IMR-90 (cell line): ENCODE results near the gene MOV10L1. TPM values are rescaled to one million over a fixed set of nuclear protein-coding genes. Genes with fewer than 3 reads are reported as not detected.
"Not testable (repeated sequence)": the region's sequence is repeated elsewhere in the genome, so short reads cannot be mapped to it uniquely, and the experiment has no call there.

ENCODE experiments used
- ATAC-seq: fragments of 200-7000 bp; cut with Tn5 transposase; 2 replicates; pipeline ENCODE4 v1.9.1; 2020; ENCODE audit warnings: low read depth, mild to moderate bottlenecking, moderate library complexity
- BruUV-seq: library from RNA; stranded (reverse); fragments of 400-500 nt; replicated peaks from 2 replicates; lab custom pipeline; 2021; lab: Mats Ljungman, UMichigan
- CTCF ChIA-PET: fragments of 300-600 bp; formaldehyde crosslinking; extraction: SDS; loops from one replicate; lab custom pipeline; 2021; ENCODE audit warnings: antibody characterized with exemption; lab: Yijun Ruan, JAX
- POLR2A ChIA-PET: fragments of 300-600 bp; sonication (Branson Sonifier 250); formaldehyde crosslinking; loops from one replicate; lab custom pipeline; 2022; ENCODE audit warnings: antibody characterized with exemption; ENCODE audit not compliant: unreplicated experiment; lab: Charles Lee
- DNase-seq: peaks from one replicate; pipeline ENCODE4 v3.0.0; 2013
- H2AFZ ChIP-seq: replicated peaks from 2 replicates; pipeline ENCODE3; 2013; ENCODE audit warnings: low read length, mild to moderate bottlenecking; ENCODE audit not compliant: poor library complexity
- H2AK5ac ChIP-seq: 2 replicates; pipeline ENCODE4 v1.6.1; 2013; ENCODE audit warnings: low read depth, low read length, inconsistent platforms
- H2AK9ac ChIP-seq: replicated peaks from 2 replicates; pipeline ENCODE3; 2013; ENCODE audit warnings: mild to moderate bottlenecking, low read depth, low read length, moderate library complexity; ENCODE audit not compliant: poor library complexity
- H2BK120ac ChIP-seq: 2 replicates; pipeline ENCODE4 v1.6.1; 2013; ENCODE audit warnings: low read depth, low read length, inconsistent platforms
- H2BK15ac ChIP-seq: 3 replicates; pipeline ENCODE4 v1.6.1; 2013; ENCODE audit warnings: low read depth, low read length, inconsistent platforms
- H2BK20ac ChIP-seq: 2 replicates; pipeline ENCODE4 v1.6.1; 2013; ENCODE audit warnings: low read depth, mild to moderate bottlenecking, inconsistent platforms, low read length, moderate library complexity
- H2BK5ac ChIP-seq: 2 replicates; pipeline ENCODE4 v1.6.1; 2013; ENCODE audit warnings: mild to moderate bottlenecking, low read depth, low read length, inconsistent platforms; ENCODE audit not compliant: poor library complexity, severe bottlenecking
- H3K14ac ChIP-seq: replicated peaks from 2 replicates; pipeline ENCODE4 v1.6.1; 2013; ENCODE audit warnings: low read depth, low read length, inconsistent platforms
- H3K18ac ChIP-seq: 2 replicates; pipeline ENCODE4 v1.6.1; 2013; ENCODE audit warnings: low read depth, low read length, control low read depth
- H3K23ac ChIP-seq: 2 replicates; pipeline ENCODE4 v1.6.1; 2013; ENCODE audit warnings: low read depth, low read length, inconsistent platforms
- H3K27ac ChIP-seq: 2 replicates; pipeline ENCODE4 v1.5.1; 2013; ENCODE audit warnings: mild to moderate bottlenecking, control low read depth, low read length; ENCODE audit not compliant: insufficient read depth
- H3K27me3 ChIP-seq: 2 replicates; pipeline ENCODE4 v1.6.1; 2013; ENCODE audit warnings: low read length; ENCODE audit not compliant: control insufficient read depth, insufficient read depth
- H3K36me3 ChIP-seq: 2 replicates; pipeline ENCODE4 v1.6.1; 2013; ENCODE audit warnings: low read length, mixed read lengths; ENCODE audit not compliant: control insufficient read depth, insufficient read depth
- H3K4ac ChIP-seq: 2 replicates; pipeline ENCODE4 v1.6.1; 2013; ENCODE audit warnings: low read depth, low read length, inconsistent platforms
- H3K4me1 ChIP-seq: 2 replicates; pipeline ENCODE4 v1.6.1; 2013; ENCODE audit warnings: low read length, mixed read lengths; ENCODE audit not compliant: control insufficient read depth, insufficient read depth
- H3K4me2 ChIP-seq: 2 replicates; pipeline ENCODE4 v1.6.1; 2013; ENCODE audit warnings: low read depth, mild to moderate bottlenecking, control low read depth, low read length, moderate library complexity
- H3K4me3 ChIP-seq: 2 replicates; pipeline ENCODE4 v1.5.1; 2013; ENCODE audit warnings: low read depth, mild to moderate bottlenecking, control low read depth, low read length, moderate library complexity; ENCODE audit not compliant: insufficient read depth
- H3K56ac ChIP-seq: 2 replicates; pipeline ENCODE4 v1.6.1; 2013; ENCODE audit warnings: low read length, inconsistent platforms; ENCODE audit not compliant: insufficient read depth; ENCODE audit errors: extremely low read depth
- H3K79me1 ChIP-seq, 2 experiments: 2 replicates each; pipeline ENCODE4 v1.6.1; 2013; ENCODE audit warnings: low read length in 2 of 2, inconsistent platforms in 1 of 2, low read depth in 1 of 2
- H3K9ac ChIP-seq: 2 replicates; pipeline ENCODE4 v1.6.1; 2013; ENCODE audit warnings: low read depth, low read length, control low read depth
- H3K9me1 ChIP-seq: 2 replicates; pipeline ENCODE4 v1.6.1; 2013; ENCODE audit warnings: low read length, inconsistent platforms; ENCODE audit not compliant: insufficient read depth
- H3K9me3 ChIP-seq: 2 replicates; pipeline ENCODE4 v1.6.1; 2013; ENCODE audit warnings: low read length; ENCODE audit not compliant: control insufficient read depth, insufficient read depth
- H4K20me1 ChIP-seq: 2 replicates; pipeline ENCODE4 v1.6.1; 2013; ENCODE audit warnings: low read length, inconsistent platforms; ENCODE audit not compliant: insufficient read depth
- H4K5ac ChIP-seq: 2 replicates; pipeline ENCODE4 v1.6.1; 2013; ENCODE audit warnings: mild to moderate bottlenecking, low read depth, low read length, control low read depth
- H4K8ac ChIP-seq, 2 experiments: 2 replicates each; pipeline ENCODE4 v1.6.1; 2013; ENCODE audit warnings: low read depth in 2 of 2, low read length in 2 of 2, control low read depth in 1 of 2, inconsistent platforms in 1 of 2
- H4K91ac ChIP-seq: 2 replicates; pipeline ENCODE4 v1.6.1; 2013; ENCODE audit warnings: low read depth, low read length, inconsistent platforms; ENCODE audit not compliant: insufficient read depth
- MAZ ChIP-seq: IDR thresholded peaks from 2 replicates; pipeline ENCODE4 v1.6.1; 2012; ENCODE audit warnings: low read depth, mild to moderate bottlenecking, low read length, improper control_type of control experiment, moderate library complexity, borderline replicate concordance
- WGBS, 2 experiments: methylation state at CpG; one replicate each; pipeline versions ENCODE4 v1.1.5 to v1.1.7; 2013; ENCODE audit warnings: missing lambda C conversion rate in 2 of 2; ENCODE audit not compliant: insufficient read length in 1 of 2; ENCODE audit errors: extremely low coverage in 2 of 2; 5-methylcytosine and 5-hydroxymethylcytosine counted together
- dilution Hi-C: fragments of 300-500 bp; cut with HindIII; formaldehyde crosslinking; loops from one replicate; pipeline ENCODE4 v1.14.3; 2018; ENCODE audit warnings: low sequenced_read_pairs; ENCODE audit not compliant: unreplicated experiment
- in situ Hi-C: fragments of 300-500 bp; cut with MboI; formaldehyde crosslinking; loops from 3 replicates; pipeline ENCODE4 v1.14.3; 2019; ENCODE audit warnings: low sequenced_read_pairs, inconsistent platforms, mixed read lengths
- intact Hi-C: fragments of 100-400 bp; cut with micrococcal nuclease; formaldehyde crosslinking; loops from 2 replicates; pipeline ENCODE4 v1.10.0; 2022
- polyA plus RNA-seq, 3 experiments: library from polyadenylated mRNA; depleted of rRNA; stranded (reverse); fragments of >200 nt; gene quantifications; 2 replicates each; pipeline ENCODE4 v1.2.3, GENCODE V29; 2012; ENCODE audit warnings: low replicate concordance in 1 of 3
- total RNA-seq: library from RNA; depleted of rRNA; stranded (reverse); fragments of >200 nt; gene quantifications from 2 replicates; pipeline ENCODE4 v1.2.3, GENCODE V29; 2012

The MOV10L1 gene
- total and polyA plus RNA-seq, 2 of the 4 experiments (the other 2 are of a cell fraction): 0.72 to 1.4 TPM

DNA sequence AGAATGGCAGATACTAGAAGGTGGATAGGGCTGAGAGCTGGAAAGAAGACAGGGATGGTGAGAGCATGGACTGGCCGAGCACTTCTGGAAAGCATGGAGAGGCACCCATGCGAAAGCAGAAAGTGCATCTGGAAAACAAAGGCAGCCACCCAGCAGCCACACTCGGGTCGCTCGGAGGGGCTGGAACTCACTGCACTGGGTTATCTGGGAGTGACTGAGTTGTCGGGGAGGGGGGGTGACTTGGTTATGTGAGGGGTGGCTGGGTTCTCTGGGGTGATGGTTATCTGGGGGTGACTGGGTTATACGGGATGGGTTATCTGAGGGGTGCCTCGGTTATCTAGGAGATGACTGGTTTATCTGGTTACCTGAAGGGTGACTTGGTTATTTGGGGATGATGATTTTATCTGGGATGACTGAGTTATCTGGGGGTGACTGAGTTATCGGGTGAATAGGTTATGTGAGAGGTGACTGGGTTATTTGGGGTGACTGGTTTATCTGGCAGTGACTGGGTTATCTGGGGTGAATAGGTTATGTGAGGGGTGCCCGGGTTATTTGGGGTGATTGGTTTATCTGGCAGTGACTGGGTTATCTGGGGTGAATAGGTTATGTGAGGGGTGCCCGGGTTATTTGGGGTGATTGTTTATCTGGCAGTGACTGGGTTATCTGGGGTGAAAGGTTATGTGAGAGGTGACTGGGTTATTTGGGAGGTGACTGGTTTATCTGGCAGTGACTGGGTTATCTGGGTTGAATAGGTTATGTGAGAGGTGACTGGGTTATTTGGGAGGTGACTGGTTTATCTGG is 78.1 kb downstream of the MOV10L1 start:
- Histone ChIP-seq H4K8ac (no peak overlapping the region), H3K4me3 (no peak overlapping the region), H3K4me1 (no peaks in the 10 kb centered on the region), H2BK120ac (no peak overlapping the region), H2AK9ac (no peak overlapping the region), H4K20me1 (no peaks in the 10 kb centered on the region), H3K36me3 (no peaks in the 10 kb centered on the region; the same call in 1 of the 2 replicates), H2AFZ (no peak overlapping the region), H3K4me2 (no peak overlapping the region), H3K23ac (no peak overlapping the region), H2BK15ac (no peak overlapping the region), H3K27me3 (peaks cover 27% of the 10 kb centered on the region), H3K9me3 (no peaks in the 10 kb centered on the region), H3K9me1 (no peaks in the 10 kb centered on the region), H3K27ac (no peak overlapping the region), H3K18ac (no peak overlapping the region), H3K56ac (no peak overlapping the region), H4K91ac (no peak overlapping the region), H2BK5ac (no peak overlapping the region), H3K14ac (no peak overlapping the region), H3K9ac (no peak overlapping the region), H3K4ac (no peak overlapping the region), H3K79me1 (no peaks in the 10 kb centered on the region), H2BK20ac (no peak overlapping the region), H4K5ac (no peak overlapping the region), H2AK5ac (no peak overlapping the region)
- ChIA-PET CTCF (no interaction called here), POLR2A (no interaction called here)
- in situ Hi-C loops (no loop called here), dilution Hi-C loops (no loop called here), intact Hi-C loops (no loop called here)
- no peak for TF ChIP-seq MAZ
- ATAC-seq (no peak), DNase-seq (no peak)
- BruUV-seq: no TSS peak
- 60% methylated on average over 6 of the region's 11 CpGs; no CpG with 5 or more reads in 1 of the 2 experiments for WGBS, 2 experiments

DNA sequence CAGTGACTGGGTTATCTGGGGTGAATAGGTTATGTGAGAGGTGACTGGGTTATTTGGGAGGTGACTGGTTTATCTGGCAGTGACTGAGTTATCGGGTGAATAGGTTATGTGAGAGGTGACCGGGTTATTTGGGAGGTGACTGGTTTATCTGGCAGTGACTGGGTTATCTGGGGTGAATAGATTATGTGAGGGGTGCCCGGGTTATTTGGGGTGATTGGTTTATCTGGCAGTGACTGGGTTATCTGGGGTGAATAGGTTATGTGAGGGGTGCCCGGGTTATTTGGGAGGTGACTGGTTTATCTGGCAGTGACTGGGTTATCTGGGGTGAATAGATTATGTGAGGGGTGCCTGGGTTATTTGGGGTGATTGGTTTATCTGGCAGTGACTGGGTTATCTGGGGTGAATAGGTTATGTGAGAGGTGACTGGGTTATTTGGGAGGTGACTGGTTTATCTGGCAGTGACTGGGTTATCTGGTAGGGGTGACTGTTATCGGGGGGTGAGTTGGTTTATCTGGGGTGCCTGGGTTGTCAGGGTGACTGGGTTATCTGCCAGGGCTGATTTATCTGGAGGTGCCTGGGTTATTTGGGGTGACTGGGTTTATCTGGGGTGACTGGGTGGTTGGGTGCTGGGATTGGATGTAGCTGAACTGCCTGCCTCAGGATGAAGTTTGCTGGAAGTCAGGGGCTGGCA is 78.8 kb downstream of the MOV10L1 start:
- H3K9me3 ChIP-seq, ATAC-seq, BruUV-seq, H2BK5ac ChIP-seq, H4K8ac ChIP-seq, DNase-seq, H3K79me1 ChIP-seq, H4K91ac ChIP-seq, H3K4me1 ChIP-seq, H3K36me3 ChIP-seq, H3K23ac ChIP-seq, H3K14ac ChIP-seq, H4K20me1 ChIP-seq, H2BK20ac ChIP-seq, in situ Hi-C loops, H2BK15ac ChIP-seq, H3K9me1 ChIP-seq, H3K18ac ChIP-seq, H3K4me2 ChIP-seq, H3K27ac ChIP-seq, POLR2A ChIA-PET, H2AFZ ChIP-seq, H2AK9ac ChIP-seq, H4K5ac ChIP-seq, H3K9ac ChIP-seq, H3K4ac ChIP-seq, H3K56ac ChIP-seq, H3K4me3 ChIP-seq, H2AK5ac ChIP-seq, intact Hi-C loops, H2BK120ac ChIP-seq, dilution Hi-C loops, CTCF ChIA-PET: not testable (repeated sequence)
- WGBS, 2 experiments: 60% methylated on average over 2 of the region's 5 CpGs; no CpG with 5 or more reads in 1 of the 2 experiments
- peaks cover 27% of the 10 kb centered on the region for H3K27me3 ChIP-seq
